Thyroid gland (tissue), 4 donors: Measurements from ENCODE around the gene PTGR3.

Source experiments
- CTCF ChIP-seq, 6 experiments: fragments of 200-600 bp in 3 of 6; fragments of 450-650 bp in 3 of 6; sonication (generic) in 3 of 6; IDR thresholded peaks; one replicate each; pipeline ENCODE4 v1.5.1; 2016 to 2019; ENCODE audit warnings: antibody characterized with exemption in 6 of 6, mild to moderate bottlenecking in 2 of 6, inconsistent platforms in 1 of 6, moderate library complexity in 1 of 6
- POLR2A ChIP-seq, 2 donors: fragments of 450-650 bp; IDR thresholded peaks; one replicate each; pipeline ENCODE4 v1.6.1; 2017; ENCODE audit warnings: antibody characterized with exemption in 2 of 2, mild to moderate bottlenecking in 2 of 2, moderate library complexity in 1 of 2

- TF ChIP-seq CTCF (IDR thresholded peaks at IDR 0.05) = no peak
- no peak for TF ChIP-seq POLR2A (IDR thresholded peaks at IDR 0.05)
Measured at GRCh38 chr18:75213611-75214331, 4.8 kb upstream of the PTGR3 start.
